Left kidney (tissue), 2 donors: ENCODE results near the gene ZNF121. TPM values are rescaled to one million over a fixed set of nuclear protein-coding genes. Genes with fewer than 3 reads are reported as not detected.
"Not testable (repeated sequence)": the region's sequence is repeated elsewhere in the genome, so short reads cannot be mapped to it uniquely, and the experiment has no call there.

Experiments
- DNase-seq: peaks from one replicate; pipeline ENCODE4 v3.0.0-alpha.2; 2013
- polyA plus RNA-seq: library from polyadenylated mRNA; unstranded; fragments of 120-200 nt; gene quantifications from one replicate; pipeline ENCODE4 v1.2.1, GENCODE V29; 2013; ENCODE audit not compliant: insufficient read length

The ZNF121 gene
- polyA plus RNA-seq, 1 donor = 33.2 TPM

DNA sequence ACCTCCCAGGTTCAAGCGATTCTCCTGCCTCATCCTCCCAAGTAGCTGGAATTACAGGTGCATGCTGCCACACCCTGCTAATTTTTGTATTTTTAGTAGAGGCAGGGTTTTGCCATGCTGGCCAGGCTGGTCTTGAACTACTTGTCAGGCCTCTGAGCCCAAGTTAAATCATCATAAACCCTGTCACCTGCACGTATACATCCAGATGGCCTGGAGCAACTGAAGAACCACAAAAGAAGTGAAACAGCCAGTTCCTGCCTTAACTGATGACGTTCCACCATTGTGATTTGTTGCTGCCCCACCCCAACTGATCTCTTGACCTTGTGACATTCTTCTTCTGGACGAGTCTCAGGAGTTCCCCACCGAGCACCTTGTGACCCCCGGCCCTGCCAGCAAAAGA lies 45.1 kb downstream of the ZNF121 start:
- DNase-seq = not testable (repeated sequence)

DNA sequence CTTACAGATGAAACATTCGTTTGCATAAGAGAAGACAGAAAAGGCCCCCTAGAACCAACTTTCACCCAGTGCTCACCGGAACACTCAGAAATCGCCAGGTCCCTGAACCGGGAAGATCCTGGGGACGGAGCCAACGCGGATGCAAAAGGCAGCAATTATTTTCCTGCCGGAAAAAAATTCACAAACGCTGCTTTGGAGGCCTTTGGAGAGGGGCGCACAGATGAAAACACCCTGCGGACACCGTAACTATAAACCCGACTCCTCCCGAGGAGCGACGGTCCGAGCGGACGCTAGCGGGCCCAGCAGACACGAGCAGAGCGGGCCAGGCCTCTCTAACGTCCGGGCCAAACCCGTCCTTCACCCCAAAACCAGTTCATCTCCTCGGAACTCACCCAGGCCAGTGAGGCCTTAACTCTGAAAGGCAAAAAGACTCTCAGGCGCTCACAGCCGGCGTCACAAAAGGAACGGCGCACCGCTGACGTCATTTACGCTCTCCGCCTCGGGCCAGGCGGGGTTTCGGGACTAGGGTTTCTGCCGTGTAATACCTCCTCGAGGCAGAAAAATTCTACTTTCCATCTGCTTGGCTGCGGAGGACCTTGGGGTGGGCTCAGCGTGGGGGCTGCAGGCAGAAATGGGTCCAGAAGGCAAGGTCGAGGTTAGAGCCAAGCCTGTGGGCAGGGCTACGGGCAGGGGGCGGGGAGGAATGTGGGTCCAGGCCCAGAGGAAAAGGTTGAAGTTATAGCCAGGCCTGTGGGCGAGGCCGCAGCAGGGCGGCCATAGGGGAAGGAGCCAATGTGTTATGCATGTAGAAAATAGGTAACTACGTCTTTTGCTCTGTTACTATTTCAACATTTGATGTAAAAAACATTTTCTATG lies 45.9 kb downstream of the ZNF121 start, which contains the start of gene ZNF426:
Gene ZNF426, minus strand, starts transcription at position 463 of the 876 bp plus-strand sequence. CDS start 2,413 bp downstream, outside the sequence.
- DNase-seq = peak; percentile 93

DNA sequence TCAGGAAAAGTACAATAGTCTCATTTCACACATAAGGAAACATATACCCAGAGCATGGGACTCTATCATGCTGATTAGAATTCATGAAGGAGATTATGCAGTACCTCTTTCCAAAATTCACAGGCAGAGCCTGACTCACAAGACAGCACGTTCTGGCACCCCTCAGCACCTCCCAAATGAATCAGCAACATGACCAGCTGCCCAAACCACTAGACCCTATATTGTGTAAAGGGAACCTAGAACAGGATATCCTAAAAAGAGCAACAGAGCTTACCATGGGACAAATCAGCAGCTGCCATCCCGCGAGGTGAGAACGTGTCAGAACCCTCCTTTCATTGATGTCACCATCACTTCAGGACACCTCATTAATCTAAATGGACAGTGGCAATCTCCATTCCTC lies 48.4 kb downstream of the ZNF121 start:
- no peak for DNase-seq

DNA sequence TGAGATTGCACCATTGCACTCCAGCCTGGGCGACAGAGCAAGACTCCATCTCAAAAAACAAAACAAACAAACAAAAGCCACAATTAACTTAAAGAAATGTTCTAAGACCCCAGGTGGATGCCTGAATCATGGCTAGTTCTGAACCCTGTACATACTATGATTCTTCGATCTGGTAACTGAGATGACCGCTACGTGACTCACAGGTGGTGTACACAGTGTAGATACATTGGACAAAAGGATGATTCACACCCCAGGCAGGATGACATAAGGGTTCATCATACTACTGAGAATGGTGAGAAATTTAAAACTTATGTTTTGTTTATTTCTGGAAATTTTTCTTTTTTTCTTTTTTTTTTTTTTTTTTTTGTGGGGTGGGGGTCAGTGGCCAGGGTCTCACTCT lies 52.4 kb downstream of the ZNF121 start:
- DNase-seq = no peak

DNA sequence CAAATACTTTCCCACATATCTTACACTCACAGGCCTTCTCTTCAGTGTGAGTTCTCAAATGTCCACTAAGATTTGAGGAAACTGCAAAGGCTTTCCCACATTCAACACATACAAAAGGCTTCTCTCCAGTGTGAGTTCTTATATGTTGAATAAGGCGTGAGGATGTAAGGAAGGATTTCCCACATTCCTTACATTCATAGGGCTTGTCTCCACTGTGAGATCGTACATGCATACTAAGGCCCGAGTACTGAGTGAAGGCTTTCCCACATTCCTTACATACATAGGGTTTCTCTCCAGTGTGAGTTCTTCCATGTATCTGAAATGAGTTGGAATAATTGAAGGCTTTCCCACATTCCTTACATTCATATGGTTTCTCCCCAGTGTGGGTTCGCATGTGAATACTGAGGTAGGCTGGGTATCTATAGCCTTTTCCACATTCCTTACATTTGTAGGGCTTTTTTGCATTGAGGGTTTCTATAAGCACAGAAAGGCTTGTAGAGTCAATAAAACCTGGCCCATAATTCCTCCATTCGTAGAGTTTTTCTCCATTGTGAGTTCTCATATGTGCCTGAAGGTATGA lies 55.5 kb downstream of the ZNF121 start:
- no peak for DNase-seq

DNA sequence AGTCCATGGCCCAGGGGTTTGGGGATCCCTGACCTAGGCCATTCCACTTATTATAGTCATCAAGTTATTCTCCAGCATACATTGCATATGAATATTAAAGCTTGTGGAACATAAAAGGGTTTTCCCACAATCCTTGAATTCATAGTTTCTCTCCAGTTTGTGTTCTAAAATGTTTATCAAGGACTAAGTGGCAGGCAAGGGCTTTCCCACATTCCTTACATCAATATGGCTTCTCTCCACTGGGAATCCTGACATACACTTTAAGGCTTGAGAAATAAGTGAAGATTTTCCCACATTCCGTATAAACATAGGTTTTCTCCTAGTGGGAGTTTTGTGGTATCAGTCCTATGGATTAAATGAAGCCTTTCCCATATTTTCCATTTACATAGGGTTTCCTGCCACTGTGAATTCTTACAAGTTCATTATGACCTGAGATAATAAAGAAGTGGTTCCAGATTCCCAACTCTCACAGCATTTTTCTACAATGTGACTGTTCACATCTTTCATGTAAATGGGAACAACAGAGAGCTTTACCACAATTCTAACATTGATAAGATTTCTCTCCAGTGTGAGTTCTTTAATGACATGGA lies 60.3 kb downstream of the ZNF121 start:
- no peak for DNase-seq

Other genes with a start within 250 kb of the ZNF121 start
- 14.3 TPM for gene ZNF177, start 221.5 kb downstream of the ZNF121 start, polyA plus RNA-seq
- gene ZNF266, start 148.9 kb downstream of the ZNF121 start, polyA plus RNA-seq = 42.1 TPM
- gene ZNF560, start 85.9 kb downstream of the ZNF121 start, polyA plus RNA-seq = 1.3 TPM
- gene ZNF426, start 45.9 kb downstream of the ZNF121 start, polyA plus RNA-seq = 27.2 TPM
- 73.0 TPM for gene ZNF561, start 36.7 kb upstream of the ZNF121 start, polyA plus RNA-seq
- gene ZNF562, start 90.6 kb upstream of the ZNF121 start, polyA plus RNA-seq = 29.9 TPM
- 42.2 TPM for gene ZNF846, start 184.2 kb upstream of the ZNF121 start, polyA plus RNA-seq
- 28.6 TPM for gene FBXL12, start 234.6 kb upstream of the ZNF121 start, polyA plus RNA-seq
- 265 TPM for gene UBL5, start 243.4 kb upstream of the ZNF121 start, polyA plus RNA-seq